RCC 7860 (cell line): ENCODE results near the gene CRYBA2.
A peak's percentile ranks its signal among the peaks of the same experiment; 100 is the strongest.

ENCODE experiments used
- DNase-seq: peaks from one replicate; pipeline ENCODE4 v3.0.0-alpha.2; 2015; ENCODE audit warnings: low spot score
- FAIRE-seq: peaks from 2 replicates; lab custom pipeline; 2012; peaks lifted over from hg19 to GRCh38; lab: Jason Lieb, UNC

The CRYBA2 gene

GRCh38 chr2:218999881-219000568 is 6.8 kb upstream of the CRYBA2 start:
- DNase-seq (no peak), FAIRE-seq (no peak)

GRCh38 chr2:218999021-218999880 is 6.0 kb upstream of the CRYBA2 start:
- DNase-seq = no peak

GRCh38 chr2:218998414-218999002 is 5.3 kb upstream of the CRYBA2 start:
- DNase-seq = no peak
- FAIRE-seq = no peak

More at GRCh38 chr2:218999021-218999880, 6.0 kb upstream of the CRYBA2 start:
- FAIRE-seq = no peak

- DNase-seq (no peak), FAIRE-seq (no peak)
Measured at GRCh38 chr2:218997731-218998130, 4.5 kb upstream of the CRYBA2 start.

- no peak for DNase-seq
- no peak for FAIRE-seq
Measured at GRCh38 chr2:218996937-218997336, 3.7 kb upstream of the CRYBA2 start.

- no peak for FAIRE-seq
- peak; percentile 63 for DNase-seq
Measured at GRCh38 chr2:218995972-218996711, 2.9 kb upstream of the CRYBA2 start.

- FAIRE-seq = no peak
Measured at GRCh38 chr2:218995561-218995960, 2.3 kb upstream of the CRYBA2 start.

GRCh38 chr2:218992703-218993344 is 398 bp downstream of the CRYBA2 start:
- FAIRE-seq = no peak
- DNase-seq = no peak

More at GRCh38 chr2:218995561-218995960, 2.3 kb upstream of the CRYBA2 start:
- no peak for DNase-seq

GRCh38 chr2:218992196-218992595 is 1.0 kb downstream of the CRYBA2 start:
- no peak for FAIRE-seq
- DNase-seq = no peak

- FAIRE-seq (no peak), DNase-seq (no peak)
Measured at GRCh38 chr2:218991674-218992168, 1.5 kb downstream of the CRYBA2 start.

GRCh38 chr2:218990612-218991011 is 2.6 kb downstream of the CRYBA2 start:
- no peak for FAIRE-seq
- DNase-seq = no peak

GRCh38 chr2:218990052-218990451 is 3.2 kb downstream of the CRYBA2 start:
- FAIRE-seq (no peak), DNase-seq (no peak)

- DNase-seq (no peak), FAIRE-seq (no peak)
Measured at GRCh38 chr2:218988650-218989049, 4.6 kb downstream of the CRYBA2 start.

GRCh38 chr2:218988164-218988563 is 5.1 kb downstream of the CRYBA2 start:
- DNase-seq = no peak
- no peak for FAIRE-seq

- FAIRE-seq = no peak
- DNase-seq = no peak
Measured at GRCh38 chr2:218986148-218986761, 7.0 kb downstream of the CRYBA2 start.

- FAIRE-seq = no peak
- DNase-seq = no peak
Measured at GRCh38 chr2:218985325-218986091, 7.7 kb downstream of the CRYBA2 start.

- DNase-seq = no peak
- FAIRE-seq = no peak
Measured at GRCh38 chr2:218985021-218985324, 8.2 kb downstream of the CRYBA2 start, which contains the start of gene FEV. FEV (minus strand) TSS chr2:218985184; CDS start chr2:218985075, 109 bp downstream.

- no peak for DNase-seq
Measured at GRCh38 chr2:218984239-218985020, 8.8 kb downstream of the CRYBA2 start.

GRCh38 chr2:218983934-218984238 is 9.3 kb downstream of the CRYBA2 start:
- FAIRE-seq = no peak
- no peak for DNase-seq

More at GRCh38 chr2:218984239-218985020, 8.8 kb downstream of the CRYBA2 start:
- no peak for FAIRE-seq
